Neural progenitor cell (in vitro differentiated cells): ENCODE results near the gene ARL11.

Source experiments
- CTCF ChIP-seq: fragments of 200-600 bp; sonication (generic); IDR thresholded peaks from 2 replicates; pipeline ENCODE4 v1.5.1; 2017; ENCODE audit warnings: antibody characterized with exemption, mild to moderate bottlenecking
- EZH2 ChIP-seq: fragments of 200-600 bp; sonication (generic); IDR thresholded peaks from 2 replicates; pipeline ENCODE4 v1.6.1; 2017; ENCODE audit warnings: antibody characterized with exemption, mild to moderate bottlenecking, moderate library complexity
- EZH2phosphoT487 ChIP-seq: fragments of 200-600 bp; sonication (generic); IDR thresholded peaks from 2 replicates; pipeline ENCODE4 v1.6.1; 2017; ENCODE audit warnings: antibody characterized with exemption

- TF ChIP-seq CTCF = no peak
- TF ChIP-seq EZH2 = no peak
- no peak for TF ChIP-seq EZH2phosphoT487
Measured at GRCh38 chr13:49636705-49637104, 8.4 kb downstream of the ARL11 start.
